KOPT-K1 (cell line): ENCODE measurements around the gene SLC23A2.
"Not testable (repeated sequence)": the region's sequence is repeated elsewhere in the genome, so short reads cannot be mapped to it uniquely, and the experiment has no call there.

Experiments
- H3K27ac ChIP-seq: fragments of 200-600 bp; sonication (generic); 2 replicates; pipeline ENCODE4 v1.5.1; 2016; ENCODE audit warnings: antibody characterized with exemption, mild to moderate bottlenecking, low read depth, low read length; ENCODE audit not compliant: poor library complexity, severe bottlenecking
- H3K36me3 ChIP-seq: fragments of 200-600 bp; sonication (generic); 2 replicates; pipeline ENCODE4 v1.5.1; 2017; ENCODE audit warnings: antibody characterized with exemption, mild to moderate bottlenecking, low read length, moderate library complexity; ENCODE audit not compliant: insufficient read depth
- H3K9me3 ChIP-seq: fragments of 200-600 bp; sonication (generic); 2 replicates; pipeline ENCODE4 v1.5.1; 2017; ENCODE audit warnings: antibody characterized with exemption, low read length, mild to moderate bottlenecking; ENCODE audit not compliant: insufficient read depth, poor library complexity, severe bottlenecking

The SLC23A2 gene

GRCh38 chr20:4942331-4942730 lies 59.0 kb downstream of the SLC23A2 start:
- Histone ChIP-seq H3K9me3 (no peaks in the 10 kb centered on the region), H3K27ac (no peak overlapping the region)

GRCh38 chr20:4937407-4938319 lies 63.6 kb downstream of the SLC23A2 start:
- H3K36me3 ChIP-seq: no peaks in the 10 kb centered on the region; the same call in 1 of the 2 replicates
- no peak overlapping the region for H3K27ac ChIP-seq
- no peaks in the 10 kb centered on the region for H3K9me3 ChIP-seq

More at GRCh38 chr20:4942331-4942730, 59.0 kb downstream of the SLC23A2 start:
- H3K36me3 ChIP-seq: peaks cover 10% of the 10 kb centered on the region; the same call in 1 of the 2 replicates

- no peak overlapping the region for H3K27ac ChIP-seq
- peaks cover 7% of the 10 kb centered on the region for H3K36me3 ChIP-seq
These were observed 64.4 kb downstream of the SLC23A2 start for GRCh38 chr20:4936851-4937406.

GRCh38 chr20:4936392-4936850 lies 64.9 kb downstream of the SLC23A2 start:
- no peaks in the 10 kb centered on the region for H3K9me3 ChIP-seq
- H3K27ac ChIP-seq: no peak overlapping the region
- peaks cover 12% of the 10 kb centered on the region for H3K36me3 ChIP-seq

More at GRCh38 chr20:4936851-4937406, 64.4 kb downstream of the SLC23A2 start:
- no peaks in the 10 kb centered on the region for H3K9me3 ChIP-seq

- Histone ChIP-seq H3K27ac (no peak overlapping the region), H3K9me3 (no peaks in the 10 kb centered on the region), H3K36me3 (peaks cover 40% of the 10 kb centered on the region)
These were observed 69.2 kb downstream of the SLC23A2 start for GRCh38 chr20:4932061-4932460.

GRCh38 chr20:4929686-4930397 lies 71.5 kb downstream of the SLC23A2 start:
- no peaks in the 10 kb centered on the region for H3K9me3 ChIP-seq
- no peak overlapping the region for H3K27ac ChIP-seq
- H3K36me3 ChIP-seq: peaks cover 53% of the 10 kb centered on the region

- H3K27ac ChIP-seq: no peak overlapping the region
These were observed 74.7 kb downstream of the SLC23A2 start for GRCh38 chr20:4926531-4927156.

GRCh38 chr20:4925842-4926530 lies 75.3 kb downstream of the SLC23A2 start:
- Histone ChIP-seq H3K36me3 (peaks cover 49% of the 10 kb centered on the region), H3K9me3 (no peaks in the 10 kb centered on the region), H3K27ac (no peak overlapping the region)

More at GRCh38 chr20:4926531-4927156, 74.7 kb downstream of the SLC23A2 start:
- no peaks in the 10 kb centered on the region for H3K9me3 ChIP-seq
- peaks cover 54% of the 10 kb centered on the region for H3K36me3 ChIP-seq

GRCh38 chr20:4924446-4924845 lies 76.9 kb downstream of the SLC23A2 start:
- H3K9me3 ChIP-seq: no peaks in the 10 kb centered on the region
- no peak overlapping the region for H3K27ac ChIP-seq
- H3K36me3 ChIP-seq: peaks cover 61% of the 10 kb centered on the region

- Histone ChIP-seq H3K27ac (no peak overlapping the region), H3K36me3 (peaks cover 61% of the 10 kb centered on the region), H3K9me3 (no peaks in the 10 kb centered on the region)
These were observed 77.3 kb downstream of the SLC23A2 start for GRCh38 chr20:4924032-4924431.

- no peaks in the 10 kb centered on the region for H3K9me3 ChIP-seq
- peaks cover 44% of the 10 kb centered on the region for H3K36me3 ChIP-seq
- H3K27ac ChIP-seq: no peak overlapping the region
These were observed 79.1 kb downstream of the SLC23A2 start for GRCh38 chr20:4922186-4922585.

GRCh38 chr20:4921271-4921670 lies 80.0 kb downstream of the SLC23A2 start:
- H3K9me3 ChIP-seq, H3K27ac ChIP-seq: not testable (repeated sequence)
- peaks cover 39% of the 10 kb centered on the region for H3K36me3 ChIP-seq

GRCh38 chr20:4920655-4921054 lies 80.7 kb downstream of the SLC23A2 start:
- no peak overlapping the region for H3K27ac ChIP-seq
- H3K36me3 ChIP-seq: peaks cover 39% of the 10 kb centered on the region

GRCh38 chr20:4920131-4920530 lies 81.2 kb downstream of the SLC23A2 start:
- H3K36me3 ChIP-seq: peaks cover 34% of the 10 kb centered on the region

More at GRCh38 chr20:4920655-4921054, 80.7 kb downstream of the SLC23A2 start:
- no peaks in the 10 kb centered on the region for H3K9me3 ChIP-seq

More at GRCh38 chr20:4920131-4920530, 81.2 kb downstream of the SLC23A2 start:
- H3K27ac ChIP-seq: no peak overlapping the region
- no peaks in the 10 kb centered on the region for H3K9me3 ChIP-seq
